Smooth muscle cell (in vitro differentiated cells): Measurements from ENCODE around the gene F13A1. TPM values are rescaled to one million over a fixed set of nuclear protein-coding genes. Genes with fewer than 3 reads are reported as not detected.
A peak's percentile ranks its signal among the peaks of the same experiment; 100 is the strongest.

Experiments
- DNase-seq: peaks from one replicate; lab custom pipeline; 2025; ENCODE audit not compliant: unreplicated experiment; lab: John Stamatoyannopoulos, UW
- H2AFZ ChIP-seq: fragments of 200-600 bp; sonication (generic); 2 replicates; pipeline ENCODE4 v1.6.0; 2016; ENCODE audit warnings: antibody characterized with exemption, low read depth, mild to moderate bottlenecking
- H3F3A ChIP-seq: fragments of 200-600 bp; sonication (generic); 2 replicates; pipeline ENCODE4 v1.6.0; 2017; ENCODE audit warnings: antibody characterized with exemption, low read depth
- H3K27ac ChIP-seq: fragments of 200-600 bp; sonication (generic); 2 replicates; pipeline ENCODE4 v1.5.1; 2016; ENCODE audit warnings: low read depth, mild to moderate bottlenecking
- H3K27me3 ChIP-seq: fragments of 200-600 bp; sonication (generic); 2 replicates; pipeline ENCODE4 v1.6.1; 2016; ENCODE audit warnings: low read depth, mild to moderate bottlenecking
- H3K36me3 ChIP-seq: fragments of 200-600 bp; sonication (generic); 2 replicates; pipeline ENCODE4 v1.5.1; 2016; ENCODE audit warnings: low read depth
- H3K4me1 ChIP-seq: fragments of 200-600 bp; sonication (generic); 2 replicates; pipeline ENCODE4 v1.5.1; 2016; ENCODE audit warnings: low read depth
- H3K4me2 ChIP-seq: fragments of 200-600 bp; sonication (generic); 2 replicates; pipeline ENCODE4 v1.6.0; 2016; ENCODE audit warnings: mild to moderate bottlenecking
- H3K4me3 ChIP-seq: fragments of 200-600 bp; sonication (generic); 2 replicates; pipeline ENCODE4 v1.5.1; 2016; ENCODE audit warnings: mild to moderate bottlenecking
- H3K79me2 ChIP-seq: fragments of 200-600 bp; sonication (generic); 2 replicates; pipeline ENCODE4 v1.6.0; 2016; ENCODE audit warnings: low read depth, mild to moderate bottlenecking
- H3K9ac ChIP-seq: fragments of 200-600 bp; sonication (generic); 2 replicates; pipeline ENCODE4 v1.6.0; 2016; ENCODE audit warnings: low read depth
- H3K9me3 ChIP-seq: fragments of 200-600 bp; sonication (generic); replicated peaks from 2 replicates; pipeline ENCODE4 v1.5.1; 2016; ENCODE audit warnings: low read depth
- H4K20me1 ChIP-seq: fragments of 200-600 bp; sonication (generic); 2 replicates; pipeline ENCODE4 v1.6.0; 2016; ENCODE audit warnings: low read depth
- CTCF ChIP-seq: fragments of 200-600 bp; sonication (generic); IDR thresholded peaks from 2 replicates; pipeline ENCODE4 v1.5.1; 2017; ENCODE audit warnings: borderline replicate concordance, mild to moderate bottlenecking, antibody characterized with exemption; ENCODE audit not compliant: insufficient read depth, poor library complexity, severe bottlenecking
- WGBS: methylation state at CpG from one replicate; pipeline ENCODE4 v1.1.7; 2016; ENCODE audit warnings: low lambda C conversion rate; 5-methylcytosine and 5-hydroxymethylcytosine counted together
- polyA plus RNA-seq: library from polyadenylated mRNA; unstranded; fragments of >200 nt; fragmentation: Nextera tagmentation; extraction: Ambion mirVana; gene quantifications from 2 replicates; pipeline ENCODE4 v1.2.1, GENCODE V29; 2016
- total RNA-seq: library from RNA; depleted of rRNA; stranded (reverse); fragments of >200 nt; gene quantifications from 2 replicates; pipeline ENCODE4 v1.2.3, GENCODE V29; 2014

The F13A1 gene
- total and polyA plus RNA-seq, 2 experiments from 2014 or later, result 0.22 TPM; not detected in 1

GRCh38 chr6:6224933-6225486 lies 95.5 kb downstream of the F13A1 start:
- Histone ChIP-seq H3K9ac (no peak overlapping the region), H3K4me1 (no peaks in the 10 kb centered on the region), H2AFZ (no peak overlapping the region), H3K4me3 (no peak overlapping the region), H3K4me2 (no peak overlapping the region), H3K27me3 (no peaks in the 10 kb centered on the region), H3K27ac (no peak overlapping the region), H3F3A (no peaks in the 10 kb centered on the region), H4K20me1 (no peaks in the 10 kb centered on the region), H3K9me3 (no peaks in the 10 kb centered on the region), H3K36me3 (no peaks in the 10 kb centered on the region), H3K79me2 (no peaks in the 10 kb centered on the region)
- DNase-seq, result no peak
- WGBS, result 87% methylated on average over 6 of the region's 6 CpGs
- no peak for TF ChIP-seq CTCF

- Histone ChIP-seq H3K9ac (no peak overlapping the region), H3K79me2 (no peaks in the 10 kb centered on the region), H3F3A (no peaks in the 10 kb centered on the region), H3K27ac (no peak overlapping the region), H3K9me3 (no peaks in the 10 kb centered on the region), H4K20me1 (no peaks in the 10 kb centered on the region), H2AFZ (no peak overlapping the region), H3K4me2 (no peak overlapping the region), H3K27me3 (no peaks in the 10 kb centered on the region), H3K36me3 (no peaks in the 10 kb centered on the region), H3K4me1 (no peaks in the 10 kb centered on the region), H3K4me3 (no peak overlapping the region)
- TF ChIP-seq CTCF, result peak; percentile 32
- no peak for DNase-seq
- 48% methylated on average over 7 of the region's 7 CpGs for WGBS
Observed at GRCh38 chr6:6221787-6222535, 98.5 kb downstream of the F13A1 start.

- Histone ChIP-seq H3K4me3 (no peak overlapping the region), H3K27ac (no peak overlapping the region), H3F3A (no peaks in the 10 kb centered on the region), H3K79me2 (no peaks in the 10 kb centered on the region), H3K9me3 (no peaks in the 10 kb centered on the region), H2AFZ (no peak overlapping the region), H3K4me2 (no peak overlapping the region), H3K27me3 (no peaks in the 10 kb centered on the region), H4K20me1 (no peaks in the 10 kb centered on the region), H3K4me1 (no peaks in the 10 kb centered on the region), H3K9ac (no peak overlapping the region), H3K36me3 (no peaks in the 10 kb centered on the region)
- no peak for DNase-seq
- WGBS, result 80% methylated on average over 2 of the region's 2 CpGs
- TF ChIP-seq CTCF, result no peak
Observed at GRCh38 chr6:6220718-6221117, 99.7 kb downstream of the F13A1 start.

GRCh38 chr6:6219716-6220115 lies 100.7 kb downstream of the F13A1 start:
- H3K9me3 ChIP-seq, result no peaks in the 10 kb centered on the region
- no peak for DNase-seq
- H3K36me3 ChIP-seq, result no peaks in the 10 kb centered on the region
- H3K9ac ChIP-seq, result no peak overlapping the region
- H3K27me3 ChIP-seq, result no peaks in the 10 kb centered on the region
- no peak overlapping the region for H3K4me3 ChIP-seq
- H4K20me1 ChIP-seq, result no peaks in the 10 kb centered on the region
- no peak overlapping the region for H3K4me2 ChIP-seq
- no peaks in the 10 kb centered on the region for H3K79me2 ChIP-seq
- no peak for TF ChIP-seq CTCF
- no peaks in the 10 kb centered on the region for H3K4me1 ChIP-seq
- WGBS, result 80% methylated on average over 3 of the region's 3 CpGs
- no peak overlapping the region for H2AFZ ChIP-seq
- H3K27ac ChIP-seq, result no peak overlapping the region
- no peaks in the 10 kb centered on the region for H3F3A ChIP-seq
